ENCODE results near the gene TSHZ3. TPM values are rescaled to one million over a fixed set of nuclear protein-coding genes. Genes with fewer than 3 reads are reported as not detected.

The TSHZ3 gene
- total and polyA plus RNA-seq, 8 donors: 0.87 to 14.3 (median 5.9) TPM

GRCh38 chr19:31330237-31330636 is 19.0 kb downstream of the TSHZ3 start:
- WGBS, 5 donors: 81 to 89% (median 88%) methylated on average over 9 to 10 of the region's 10 CpGs
- H3K4me1 ChIP-seq: peaks cover 0 to 80% (median 44%) of the 10 kb centered on the region in 4 donors
- no peak overlapping the region for H3K4me3 ChIP-seq
- TF ChIP-seq CTCF (IDR thresholded peaks at IDR 0.05): no peak
- TF ChIP-seq EP300 (IDR thresholded peaks at IDR 0.05): no peak
- no peak for TF ChIP-seq POLR2AphosphoS5 (IDR thresholded peaks at IDR 0.05)
- no peak for TF ChIP-seq POLR2A (IDR thresholded peaks at IDR 0.05)
- H3K27me3 ChIP-seq: no peaks in the 10 kb centered on the region
- intact Hi-C loops (cut with DNase I; ENCODE audit: low total_unique reads): no loop called here
- peak in 1 of 2 donors; percentile 8 for DNase-seq
- peak overlapping the region in 3 of 5 donors; percentile 36 to 50 (median 49) for H3K27ac ChIP-seq
- H3K36me3 ChIP-seq: no peaks in the 10 kb centered on the region
- H3K9me3 ChIP-seq: no peaks in the 10 kb centered on the region

DNA sequence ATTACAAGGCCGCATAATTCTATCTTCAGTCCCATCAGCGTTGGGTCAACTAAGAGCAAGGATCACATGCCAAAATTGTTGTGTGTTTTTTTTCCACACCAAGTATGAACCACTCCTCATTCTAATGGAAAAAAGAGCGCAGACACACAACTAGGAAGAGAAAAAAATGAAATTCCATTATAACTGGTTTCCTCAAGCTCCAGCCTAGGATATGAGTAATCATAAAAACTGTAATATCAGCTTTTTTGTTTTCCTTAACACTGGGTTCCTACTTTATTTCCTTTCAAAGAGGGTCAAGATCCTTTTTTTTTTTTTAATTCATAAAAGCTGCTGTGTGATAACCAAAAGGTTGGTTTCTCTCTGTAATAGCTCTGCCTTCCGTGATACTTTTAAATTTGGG is 19.4 kb downstream of the TSHZ3 start:
- no peaks in the 10 kb centered on the region for H3K9me3 ChIP-seq
- DNase-seq: no peak
- intact Hi-C loops (cut with DNase I; ENCODE audit: low total_unique reads): no loop called here
- TF ChIP-seq POLR2AphosphoS5 (IDR thresholded peaks at IDR 0.05) (no peak), EP300 (IDR thresholded peaks at IDR 0.05) (no peak), CTCF (IDR thresholded peaks at IDR 0.05) (no peak), POLR2A (IDR thresholded peaks at IDR 0.05) (no peak)
- H3K27ac ChIP-seq: peak overlapping the region in 3 of 5 donors; percentile 36 to 50 (median 49)
- H3K4me1 ChIP-seq: peaks cover 0 to 79% (median 43%) of the 10 kb centered on the region in 4 donors
- 75 to 84% (median 78%) methylated on average over 4 of the region's 4 CpGs for WGBS, 5 donors
- no peaks in the 10 kb centered on the region for H3K36me3 ChIP-seq
- H3K27me3 ChIP-seq: no peaks in the 10 kb centered on the region
- H3K4me3 ChIP-seq: no peak overlapping the region

GRCh38 chr19:31328238-31328637 is 21.0 kb downstream of the TSHZ3 start:
- TF ChIP-seq POLR2A (IDR thresholded peaks at IDR 0.05): no peak
- 79 to 94% (median 91%) methylated on average over 4 of the region's 4 CpGs for WGBS, 5 donors

DNA sequence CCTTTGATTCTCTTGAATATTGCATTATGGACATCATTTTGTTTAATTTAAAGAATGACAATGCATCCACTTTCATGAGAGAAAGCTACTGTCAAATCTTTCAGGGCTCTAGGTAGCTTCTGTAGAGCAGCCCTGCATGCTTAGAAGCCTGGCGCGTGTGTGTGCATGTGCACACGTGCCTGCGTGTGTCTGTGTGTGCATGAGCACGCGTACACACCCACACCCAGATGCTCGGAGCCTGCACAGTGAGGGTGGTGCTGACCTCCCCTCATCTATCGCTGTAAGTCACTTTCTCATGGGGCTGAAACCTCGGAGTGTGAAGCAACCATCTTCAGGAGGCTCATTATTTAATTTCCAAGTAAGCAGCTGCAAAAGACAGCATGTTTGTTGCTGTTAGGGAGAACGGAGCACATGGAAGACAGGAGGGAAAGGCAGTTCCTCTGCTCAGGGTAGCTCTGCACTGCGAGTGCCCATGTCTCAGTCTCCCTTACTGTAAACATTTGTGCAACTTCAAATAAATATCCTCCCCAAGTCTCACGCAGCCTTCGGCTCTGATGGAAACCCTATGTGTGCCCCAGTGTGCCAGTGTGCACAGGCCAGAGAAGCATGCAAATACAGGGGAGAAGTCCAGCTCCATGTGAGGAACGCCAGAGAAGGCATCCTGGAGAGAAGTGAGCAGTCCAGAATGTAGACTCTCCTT is 22.8 kb downstream of the TSHZ3 start:
- DNase-seq: no peak
- WGBS, 5 donors: 62 to 64% (median 64%) methylated on average over 14 of the region's 14 CpGs
- Histone ChIP-seq H3K27me3 (no peaks in the 10 kb centered on the region), H3K4me3 (no peak overlapping the region), H3K27ac (peak overlapping the region in 1 of 5 donors; percentile 10), H3K36me3 (no peaks in the 10 kb centered on the region), H3K4me1 (peaks cover 0 to 52% (median 29%) of the 10 kb centered on the region in 4 donors), H3K9me3 (no peaks in the 10 kb centered on the region)
- TF ChIP-seq POLR2AphosphoS5 (IDR thresholded peaks at IDR 0.05): no peak
- no peak for TF ChIP-seq EP300 (IDR thresholded peaks at IDR 0.05)
- no peak for TF ChIP-seq CTCF (IDR thresholded peaks at IDR 0.05)
- no peak for TF ChIP-seq POLR2A (IDR thresholded peaks at IDR 0.05)
- intact Hi-C loops (cut with DNase I; ENCODE audit: low total_unique reads): no loop called here

More at GRCh38 chr19:31328238-31328637, 21.0 kb downstream of the TSHZ3 start:
- H3K4me3 ChIP-seq: no peak overlapping the region
- no peak overlapping the region for H3K27ac ChIP-seq
- H3K36me3 ChIP-seq: no peaks in the 10 kb centered on the region
- peaks cover 0 to 66% (median 35%) of the 10 kb centered on the region in 4 donors for H3K4me1 ChIP-seq
- H3K9me3 ChIP-seq: no peaks in the 10 kb centered on the region
- intact Hi-C loops (cut with DNase I; ENCODE audit: low total_unique reads): no loop called here
- H3K27me3 ChIP-seq: no peaks in the 10 kb centered on the region
- no peak for DNase-seq

GRCh38 chr19:31325342-31325741 is 23.9 kb downstream of the TSHZ3 start:
- Histone ChIP-seq H3K9me3 (no peaks in the 10 kb centered on the region), H3K36me3 (no peaks in the 10 kb centered on the region), H3K4me3 (no peak overlapping the region), H3K4me1 (peaks cover 0 to 42% (median 24%) of the 10 kb centered on the region in 4 donors), H3K27me3 (no peaks in the 10 kb centered on the region), H3K27ac (no peak overlapping the region)
- WGBS, 5 donors: 93 to 95% (median 95%) methylated on average over 11 of the region's 11 CpGs
- intact Hi-C loops (cut with DNase I; ENCODE audit: low total_unique reads): no loop called here
- DNase-seq: no peak
- TF ChIP-seq POLR2AphosphoS5 (IDR thresholded peaks at IDR 0.05) (no peak), POLR2A (IDR thresholded peaks at IDR 0.05) (no peak), CTCF (IDR thresholded peaks at IDR 0.05) (no peak), EP300 (IDR thresholded peaks at IDR 0.05) (no peak)

Measured in stomach (tissue), 9 donors.